CD4-positive, alpha-beta T cell treated with Interleukin-10 for 1 hour (primary cell): ENCODE measurements around the gene AFDN.

Experiments
- DNase-seq: peaks from one replicate; pipeline ENCODE4 v3.0.0-alpha.2; 2020

The AFDN gene

DNA sequence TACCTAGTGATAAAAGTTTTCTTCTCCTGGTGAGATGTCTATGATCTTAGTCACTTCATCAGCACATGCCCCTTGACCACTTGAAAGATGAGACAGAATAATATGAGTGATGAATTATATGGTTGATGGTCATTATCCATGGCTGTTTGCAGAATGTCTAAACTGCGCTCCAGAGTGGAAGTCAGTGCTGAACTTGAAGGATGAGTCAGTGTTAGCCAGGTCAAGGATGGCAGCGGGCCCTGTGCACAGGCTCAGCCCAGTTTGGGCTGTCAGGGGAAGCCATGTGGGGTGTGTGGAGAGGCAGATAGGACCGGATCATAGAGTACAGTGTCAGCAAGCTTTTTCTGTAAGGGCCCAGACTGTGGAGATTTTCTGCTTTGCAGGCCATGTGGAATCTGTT is 103.6 kb downstream of the AFDN start:
- no peak for DNase-seq

DNA sequence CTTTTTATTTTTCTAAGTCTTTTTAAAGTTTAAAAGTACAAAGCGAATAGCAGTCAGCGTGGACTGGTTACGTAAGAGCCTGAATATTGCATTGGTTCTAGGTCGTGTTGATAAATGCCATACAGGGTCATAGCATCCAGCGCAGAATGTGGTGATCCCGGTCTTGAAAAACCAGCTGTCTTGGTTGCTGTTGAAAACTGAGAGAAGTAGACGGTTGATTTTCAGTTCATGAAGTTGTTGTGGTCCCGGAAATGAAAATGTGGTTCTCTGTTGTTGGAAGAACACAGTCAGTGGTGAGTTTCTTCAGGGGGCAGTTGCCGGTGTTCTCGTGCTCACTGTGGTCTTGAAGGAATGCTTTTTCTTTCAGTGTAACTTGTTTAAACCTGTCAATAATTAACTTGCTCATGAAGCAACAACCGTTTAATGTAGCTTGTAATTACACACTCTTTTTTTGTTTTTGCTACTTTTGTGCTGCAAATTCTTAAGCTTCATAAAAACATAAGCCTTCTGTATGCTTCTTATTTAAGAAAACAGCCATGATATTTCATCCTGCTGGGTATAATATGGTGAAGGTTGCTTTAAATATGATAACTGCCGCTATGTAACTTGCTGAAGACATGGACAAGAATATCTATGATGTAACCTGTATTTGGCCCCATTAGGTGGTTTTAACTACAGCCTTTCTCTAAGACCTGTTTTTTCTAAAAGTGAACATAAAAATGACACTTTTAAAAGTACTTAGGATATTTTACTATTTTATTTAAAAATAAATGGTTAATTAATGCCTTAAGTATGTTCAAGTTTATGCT is 106.0 kb downstream of the AFDN start:
- no peak for DNase-seq

DNA sequence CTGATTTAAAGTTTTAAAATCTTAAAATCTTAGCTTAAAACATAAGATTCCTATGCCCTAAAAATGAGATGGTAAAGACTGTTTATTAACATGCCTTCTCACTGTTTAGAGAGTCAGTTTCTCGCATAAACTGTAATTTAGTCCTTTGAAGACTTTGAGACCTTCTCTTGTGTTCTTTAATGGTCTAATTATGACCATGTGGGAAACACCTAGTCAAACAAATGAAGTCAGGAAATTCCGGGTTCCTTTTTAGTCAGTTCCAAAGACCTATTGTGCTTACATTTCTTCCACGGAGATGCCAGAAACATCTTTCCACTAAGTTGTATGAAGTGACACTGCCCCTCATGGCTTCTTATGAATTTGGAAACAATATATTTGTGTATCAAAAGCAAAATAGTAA is 106.6 kb downstream of the AFDN start:
- no peak for DNase-seq

DNA sequence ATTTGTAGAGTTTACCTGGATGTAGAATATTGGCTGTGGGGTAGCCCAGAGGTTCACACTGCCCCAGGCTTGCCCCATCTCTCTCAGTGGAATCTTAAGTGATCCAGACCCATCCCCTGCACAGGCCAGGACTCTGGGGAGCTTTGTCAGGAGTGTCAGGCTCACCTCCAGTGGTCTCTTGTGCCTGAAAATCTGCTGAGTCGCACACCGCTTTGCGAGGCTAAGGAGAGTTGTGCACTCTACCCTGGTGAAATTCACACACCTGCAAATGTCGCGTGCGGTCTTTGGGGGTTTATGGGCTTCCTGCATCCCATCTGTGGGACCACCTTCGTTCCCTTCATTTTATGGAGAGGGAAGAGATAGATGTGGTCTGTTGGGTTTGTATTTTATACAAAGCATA is 107.1 kb downstream of the AFDN start:
- DNase-seq: no peak

DNA sequence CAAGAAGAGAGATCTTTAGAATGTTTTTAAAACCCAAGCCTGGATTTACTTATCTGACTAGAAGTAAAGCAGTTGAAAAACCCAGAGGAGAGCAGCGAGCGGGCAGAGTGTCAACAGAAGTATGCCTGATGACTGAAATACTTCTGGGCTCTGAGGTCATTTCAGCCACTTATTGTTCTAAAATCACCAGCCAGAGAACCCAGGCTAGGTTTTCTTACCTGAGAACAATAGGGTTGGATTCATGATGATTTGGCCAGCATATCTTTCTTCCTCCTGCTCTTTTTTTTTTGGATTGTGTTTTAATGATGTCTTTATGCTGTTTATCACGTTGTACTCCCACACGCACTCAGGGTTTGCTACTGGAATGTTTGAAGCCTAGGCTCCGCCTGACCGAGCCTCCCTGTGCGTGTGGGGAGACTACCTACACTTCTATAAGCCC is 107.7 kb downstream of the AFDN start:
- DNase-seq: no peak

DNA sequence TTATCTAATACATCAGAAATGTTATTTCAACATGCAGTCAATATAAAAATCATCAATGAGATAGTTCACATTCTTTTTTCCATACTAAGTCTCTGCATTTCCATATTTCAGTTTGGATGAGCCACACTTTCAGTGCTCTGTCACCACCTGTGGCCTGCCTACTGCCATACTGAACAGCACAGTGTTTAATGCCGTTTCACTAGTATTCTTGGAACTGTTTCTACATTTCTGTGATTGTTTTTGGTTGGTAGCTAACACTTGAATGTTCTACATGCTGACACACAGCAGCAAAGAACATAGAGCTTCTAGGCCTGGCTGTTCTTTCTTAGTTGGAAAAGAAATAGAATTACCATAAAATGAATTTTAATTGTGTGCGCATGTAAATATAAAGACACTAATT is 109.3 kb downstream of the AFDN start:
- DNase-seq: no peak

DNA sequence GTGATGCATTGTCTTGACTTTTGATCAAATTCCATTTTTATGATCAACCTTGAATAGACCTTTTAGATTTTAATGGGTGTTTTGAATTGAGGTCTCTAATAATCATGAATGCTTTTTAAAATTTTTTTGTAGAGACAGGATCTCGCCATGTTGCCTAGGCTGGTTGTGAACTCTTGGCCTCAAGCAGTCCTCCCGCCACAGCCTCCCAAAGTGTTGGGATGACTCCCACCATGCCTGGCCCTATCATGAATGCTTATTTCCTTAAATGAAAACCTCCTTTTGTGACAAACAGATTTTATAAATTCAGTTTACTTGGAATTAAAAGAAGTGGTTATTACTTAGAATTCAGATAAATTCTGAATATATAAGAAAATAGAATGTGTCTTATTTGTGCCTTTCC is 110.6 kb downstream of the AFDN start:
- DNase-seq: no peak

DNA sequence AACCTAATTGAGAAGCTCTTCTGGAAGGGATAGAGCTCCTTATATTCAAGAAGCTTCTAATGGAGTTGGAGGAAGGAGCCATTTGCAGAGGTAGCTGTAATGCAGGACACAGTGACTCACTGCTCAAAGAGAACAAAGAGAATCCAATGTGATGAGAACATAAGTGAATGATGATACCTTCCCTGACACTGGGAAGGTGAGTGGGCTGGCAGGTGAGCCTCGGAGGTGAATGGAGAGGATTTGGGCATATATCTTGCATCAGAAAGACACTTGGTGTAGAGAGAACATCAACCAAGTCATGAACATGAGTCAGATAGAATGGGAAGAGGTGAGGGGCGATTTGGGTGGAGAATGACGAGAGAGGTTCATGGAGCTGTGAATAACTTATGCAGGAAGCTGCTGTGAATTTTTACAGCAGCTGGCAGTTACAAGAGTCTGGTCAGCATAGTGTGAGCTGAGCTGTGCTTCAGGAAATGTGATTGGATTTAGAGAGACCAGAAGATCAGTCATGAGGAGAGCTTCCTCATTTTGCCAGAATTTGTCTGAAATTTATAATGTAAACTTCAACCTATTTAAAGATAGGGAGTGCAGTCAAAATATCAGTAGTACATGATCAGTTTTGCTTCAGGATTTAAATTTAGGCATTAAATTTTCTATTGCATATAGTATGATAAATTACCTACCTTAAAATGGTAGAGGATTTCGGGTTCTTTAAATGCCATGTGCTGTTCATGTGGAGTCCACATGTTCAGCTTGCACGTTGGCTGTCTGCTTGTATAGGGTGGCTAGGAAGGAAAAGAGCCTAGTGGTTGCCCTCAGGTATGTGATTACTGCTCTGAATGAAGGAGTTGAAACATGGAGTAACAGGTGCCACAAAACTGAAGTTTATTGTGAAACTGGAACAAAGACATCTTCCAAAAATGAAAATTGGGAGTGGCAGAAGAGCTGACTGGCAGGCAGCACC is 111.5 kb downstream of the AFDN start:
- no peak for DNase-seq

DNA sequence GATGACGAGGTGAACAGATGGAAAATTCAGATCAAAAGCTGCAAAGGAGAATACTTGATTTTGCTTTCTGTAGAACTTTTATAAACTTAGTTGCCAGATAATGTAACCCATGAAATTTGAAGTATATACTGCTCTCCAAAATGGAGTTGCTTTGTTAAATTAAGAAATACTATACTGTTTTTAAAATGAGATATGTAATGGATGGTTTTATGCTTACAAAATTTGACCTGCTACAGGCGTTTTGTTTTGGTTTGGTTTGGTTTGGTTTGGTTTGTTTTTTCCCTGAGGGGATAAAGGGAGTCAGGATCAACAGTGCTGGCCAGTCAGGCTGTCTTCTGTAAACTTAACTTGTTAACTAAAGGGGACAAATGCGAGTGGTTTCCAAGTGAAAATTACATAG is 115.1 kb downstream of the AFDN start:
- DNase-seq: no peak

DNA sequence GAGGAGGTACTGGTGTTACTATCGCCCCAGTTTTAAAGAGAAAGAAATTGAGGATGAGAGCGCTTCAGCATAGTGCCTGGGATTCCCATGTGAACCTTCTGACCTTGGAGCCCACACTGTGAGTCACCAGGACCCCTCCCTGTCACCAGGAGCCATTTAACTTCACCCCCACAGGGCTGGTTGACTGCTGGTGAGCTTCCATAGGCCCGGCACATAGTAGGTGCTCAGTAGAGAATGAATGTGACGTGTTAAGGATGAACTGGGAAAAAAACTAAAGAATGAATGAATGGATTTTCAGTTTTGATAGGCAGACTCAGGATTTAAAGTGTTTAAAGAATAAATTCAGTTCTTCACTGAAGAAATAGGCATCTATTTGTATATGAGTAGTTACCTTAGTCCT is 117.4 kb downstream of the AFDN start:
- DNase-seq: no peak

DNA sequence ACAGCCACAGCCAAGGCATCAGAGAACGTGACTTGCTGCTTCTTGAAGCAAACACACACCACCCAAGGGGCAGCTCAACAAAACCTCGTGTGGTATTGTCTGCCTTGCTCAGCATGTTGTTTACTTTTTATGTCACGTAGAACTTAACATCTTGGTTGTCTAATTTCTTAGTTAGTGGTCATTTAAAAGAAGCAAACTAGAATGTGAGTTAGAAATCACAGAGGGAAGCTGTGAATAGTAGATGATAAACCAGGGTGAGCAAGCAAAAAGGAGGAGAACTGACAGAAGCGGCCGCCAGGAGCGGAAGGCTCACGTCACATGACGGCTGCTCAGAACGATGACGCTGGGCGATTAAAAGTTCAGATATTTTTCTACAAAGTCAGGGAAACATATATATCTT is 119.3 kb downstream of the AFDN start:
- DNase-seq: no peak

DNA sequence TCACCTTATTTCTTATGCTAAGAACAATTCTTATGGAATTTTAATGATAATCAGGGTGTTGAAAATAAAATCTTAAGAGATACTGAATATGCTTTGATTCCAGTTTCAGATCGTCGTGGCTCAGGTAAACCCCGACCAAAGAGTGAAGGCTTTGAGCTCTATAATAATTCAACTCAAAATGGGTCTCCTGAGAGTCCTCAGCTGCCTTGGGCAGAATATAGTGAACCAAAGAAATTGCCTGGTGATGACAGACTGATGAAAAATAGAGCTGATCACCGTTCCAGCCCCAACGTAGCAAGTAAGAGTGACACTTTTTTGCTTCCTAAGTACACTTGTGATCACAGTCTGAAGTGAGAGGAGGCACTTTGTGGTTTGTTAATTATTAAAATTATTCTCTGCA is 119.9 kb downstream of the AFDN start:
- no peak for DNase-seq

DNA sequence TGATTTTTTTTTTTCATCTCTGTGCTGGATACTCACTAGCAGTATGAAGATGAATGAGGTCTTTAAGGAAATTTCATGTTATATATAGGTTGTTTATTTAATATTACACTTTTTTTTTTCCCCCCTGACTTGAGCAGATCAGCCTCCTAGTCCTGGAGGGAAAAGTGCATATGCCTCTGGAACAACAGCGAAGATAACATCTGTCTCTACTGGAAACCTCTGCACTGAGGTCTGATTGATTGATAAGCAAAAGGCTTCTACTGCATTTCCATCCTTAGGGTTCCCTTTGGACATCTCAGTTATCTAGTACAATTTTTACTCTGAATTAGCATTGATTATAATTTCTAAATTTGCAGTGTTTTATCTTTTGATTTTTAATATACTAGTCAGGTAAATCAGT is 121.0 kb downstream of the AFDN start:
- DNase-seq: no peak

DNA sequence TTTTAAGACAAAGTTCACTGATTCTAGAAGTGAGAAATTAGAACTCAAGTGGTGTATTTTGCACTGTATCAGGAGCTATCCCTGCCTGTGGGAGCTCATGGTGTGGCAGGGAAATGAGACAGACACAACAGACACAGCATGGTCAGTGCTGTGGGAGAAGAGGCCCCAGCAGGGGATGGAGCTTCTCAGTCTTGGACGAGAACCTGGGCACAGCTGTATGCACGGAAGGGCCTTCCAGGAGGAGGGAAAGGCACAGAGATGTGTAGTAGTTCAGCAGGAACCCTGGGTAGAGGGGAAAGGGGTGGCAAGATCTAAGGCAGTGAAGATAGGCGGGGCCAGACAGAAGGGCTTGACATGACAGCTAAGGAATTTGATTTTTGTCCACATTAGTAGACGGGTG is 122.0 kb downstream of the AFDN start:
- DNase-seq: no peak

DNA sequence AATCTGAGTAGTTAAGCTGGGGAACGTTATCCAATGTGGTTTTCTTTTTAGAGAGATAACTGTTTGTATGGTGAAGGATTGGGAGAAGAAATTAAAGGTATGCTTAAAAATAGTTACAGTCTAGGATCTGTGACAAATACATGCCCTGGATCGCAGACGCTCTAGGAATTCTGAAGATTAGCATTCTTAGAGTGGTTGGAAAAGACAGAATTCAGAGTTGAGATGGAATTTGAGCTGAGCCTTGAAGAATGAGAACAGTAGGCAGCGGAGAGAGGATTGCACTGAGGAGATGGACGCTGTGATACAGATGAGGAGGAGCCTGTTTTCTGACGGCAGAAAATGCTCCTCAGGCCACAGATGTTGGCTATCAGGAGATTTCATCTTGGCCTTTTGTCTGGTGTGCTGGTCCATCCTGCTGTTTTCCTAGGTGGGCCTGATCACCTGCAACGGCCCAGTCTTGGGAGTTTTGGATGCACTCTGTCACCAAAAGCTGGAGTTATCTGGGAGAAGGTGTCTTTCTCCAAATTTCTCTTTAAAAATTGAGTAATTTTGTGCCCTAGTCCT is 122.5 kb downstream of the AFDN start:
- DNase-seq: no peak

DNA sequence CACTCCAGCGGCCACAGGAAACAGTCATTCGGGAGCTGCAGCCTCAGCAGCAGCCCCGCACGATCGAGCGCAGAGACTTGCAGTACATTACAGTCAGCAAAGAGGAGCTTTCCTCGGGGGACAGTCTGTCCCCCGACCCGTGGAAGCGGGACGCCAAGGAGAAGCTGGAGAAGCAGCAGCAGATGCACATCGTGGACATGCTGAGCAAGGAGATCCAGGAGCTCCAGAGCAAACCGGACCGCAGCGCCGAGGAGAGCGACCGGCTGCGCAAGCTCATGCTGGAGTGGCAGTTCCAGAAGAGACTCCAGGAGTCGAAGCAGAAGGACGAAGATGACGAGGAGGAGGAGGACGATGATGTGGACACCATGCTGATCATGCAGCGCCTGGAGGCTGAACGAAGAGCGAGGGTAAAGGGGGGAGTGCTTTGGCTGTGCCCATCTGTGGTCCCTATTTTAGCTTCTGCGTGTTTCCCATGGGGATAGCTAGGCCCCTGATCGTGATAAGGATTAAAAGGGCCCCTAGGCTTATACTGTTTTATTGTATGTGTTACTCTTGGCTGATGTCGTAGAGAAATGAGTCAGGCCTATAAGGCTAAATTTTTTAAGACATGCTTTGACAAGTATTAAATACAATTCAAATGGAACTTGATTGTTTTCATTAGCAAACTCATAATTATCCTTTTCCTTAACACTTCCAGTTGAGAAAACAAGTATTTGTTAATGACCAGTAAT is 125.2 kb downstream of the AFDN start:
- no peak for DNase-seq

DNA sequence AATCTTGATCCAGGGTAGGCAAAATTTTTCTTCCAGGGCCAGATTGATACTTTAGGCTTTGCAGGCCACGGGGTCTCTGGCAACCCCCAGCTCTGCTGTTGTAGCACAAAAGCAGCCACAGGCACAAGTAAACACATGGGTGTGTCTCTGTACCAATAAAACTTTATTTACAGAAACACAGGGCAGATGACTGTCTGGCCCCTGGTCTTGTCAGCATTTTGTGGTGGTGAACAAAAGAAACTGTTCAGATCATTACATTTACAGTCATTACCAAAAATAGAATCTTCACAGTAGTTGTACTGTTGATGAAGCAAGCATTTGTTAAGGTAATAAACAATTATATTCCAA is 125.8 kb downstream of the AFDN start:
- no peak for DNase-seq

DNA sequence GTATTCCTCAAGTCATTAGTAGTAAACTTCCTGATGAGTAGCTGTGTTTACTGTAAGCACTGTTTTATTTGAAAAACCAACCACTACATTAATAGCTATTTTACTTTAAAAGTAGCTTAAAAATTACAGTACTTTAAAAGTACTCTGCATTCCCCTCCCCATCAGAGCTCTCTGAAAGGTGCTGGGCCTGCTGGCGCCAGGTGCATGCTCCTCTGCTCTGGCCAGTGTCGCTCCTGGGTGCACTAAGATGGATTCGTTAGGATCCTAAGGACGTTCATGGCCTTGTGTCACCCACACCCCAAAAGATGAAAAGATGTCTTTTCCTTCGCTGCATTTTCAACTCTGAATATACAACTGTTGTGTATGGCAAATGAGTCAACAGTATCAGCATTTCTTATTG is 126.8 kb downstream of the AFDN start:
- no peak for DNase-seq

DNA sequence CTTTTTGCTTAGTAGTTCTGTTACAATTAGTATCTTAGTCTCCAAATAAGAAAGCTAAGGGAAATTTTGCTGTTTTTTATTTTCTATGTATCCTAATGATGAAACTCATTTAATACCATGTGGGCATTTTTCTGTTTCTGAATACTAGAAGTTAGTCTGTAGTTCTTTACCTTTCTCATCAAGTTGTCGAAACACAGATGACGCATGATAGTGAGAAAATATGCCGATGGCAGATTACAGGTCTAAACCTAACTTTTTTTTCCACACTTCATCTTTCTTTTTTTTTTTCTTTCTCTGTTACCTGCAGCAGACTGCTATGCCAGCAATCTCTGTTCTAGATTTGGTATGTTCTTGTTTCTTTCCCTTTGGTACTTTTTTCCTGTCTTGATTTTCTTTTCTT is 127.4 kb downstream of the AFDN start:
- no peak for DNase-seq

DNA sequence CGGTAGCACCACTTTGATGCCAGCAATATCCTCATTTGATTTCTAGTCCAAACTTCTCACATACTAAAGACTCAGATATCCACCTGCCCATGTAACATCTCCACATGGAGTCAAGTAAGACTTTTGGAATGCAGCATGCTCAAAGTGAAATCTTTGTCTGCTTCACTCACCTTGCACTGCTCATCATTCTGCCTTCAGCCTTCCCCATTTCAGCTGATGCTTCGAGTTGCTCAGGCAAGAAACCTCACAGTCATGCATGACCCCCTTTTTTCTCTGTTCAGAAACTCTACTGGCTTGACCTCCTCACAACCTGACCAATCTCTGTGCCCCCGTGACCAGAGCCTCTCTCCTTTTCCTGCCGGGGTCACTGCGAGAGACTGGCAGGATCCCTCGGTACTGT is 129.8 kb downstream of the AFDN start:
- DNase-seq: no peak

DNA sequence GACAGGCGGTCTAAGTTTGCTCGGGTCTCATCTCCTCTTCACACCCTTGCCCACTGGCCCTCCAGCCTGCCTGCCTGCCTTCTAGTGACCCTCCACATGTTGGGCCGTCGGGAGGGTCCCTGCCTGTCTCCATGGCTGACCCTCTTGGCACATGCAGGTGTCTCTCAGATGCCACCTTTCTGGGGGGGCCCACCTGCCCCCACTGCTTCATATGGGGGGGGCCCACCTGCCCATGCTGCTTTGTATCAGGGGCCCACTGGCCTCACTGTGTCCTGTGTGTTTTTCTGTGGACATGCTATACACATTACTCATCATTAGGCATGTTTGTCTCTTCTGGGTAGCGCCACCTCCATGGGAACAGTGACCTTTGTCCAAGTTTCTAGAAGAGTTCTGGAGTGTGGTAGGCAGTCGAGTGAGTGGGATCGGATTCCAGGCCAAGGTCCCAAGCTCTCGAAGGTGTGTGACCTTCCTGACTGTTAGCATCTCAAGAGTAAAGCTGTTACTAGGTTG is 130.3 kb downstream of the AFDN start:
- no peak for DNase-seq

DNA sequence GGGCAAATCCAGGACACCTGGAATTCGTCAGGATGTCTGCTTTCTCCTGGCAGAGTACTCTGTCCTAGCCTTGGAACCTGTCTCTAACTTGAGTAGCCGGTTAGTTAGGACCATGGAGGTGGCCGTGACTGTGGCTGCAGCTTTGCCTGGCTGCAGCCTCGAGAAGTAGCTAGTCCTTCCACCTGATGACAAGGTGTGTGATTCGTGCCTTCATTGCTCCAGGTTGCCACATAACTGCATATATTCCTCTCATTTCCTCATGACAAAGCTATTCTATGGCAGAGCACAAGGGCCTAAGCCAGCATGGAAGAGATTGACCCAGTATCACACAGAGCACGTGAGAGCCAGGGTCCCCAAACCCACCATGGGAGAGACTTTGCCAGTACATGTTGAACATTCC is 130.9 kb downstream of the AFDN start:
- no peak for DNase-seq

DNA sequence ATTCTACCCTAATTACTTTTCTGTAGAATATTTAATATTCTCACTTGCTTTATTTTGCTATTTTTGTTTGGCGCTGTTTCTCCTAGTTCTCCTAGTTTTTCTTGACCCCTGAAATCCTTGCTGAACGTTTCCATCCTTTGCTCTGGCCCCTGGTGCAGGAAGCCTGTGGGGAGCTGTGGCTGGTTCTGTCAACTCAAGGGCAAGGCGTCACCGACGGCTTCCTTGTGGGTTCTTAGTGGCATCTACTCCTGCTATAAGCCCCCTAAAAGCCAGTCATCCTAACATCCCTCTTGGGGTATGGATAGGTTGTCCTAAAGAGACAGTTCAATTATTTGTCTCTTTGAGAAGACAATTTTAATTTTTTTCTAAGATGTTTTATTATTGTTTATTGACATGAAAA is 133.9 kb downstream of the AFDN start:
- no peak for DNase-seq
